ENCODE results near the gene KIAA1958.

- TF ChIP-seq CTCF (IDR thresholded peaks at IDR 0.05) (no peak), POLR2A (IDR thresholded peaks at IDR 0.05) (no peak)
Measured at GRCh38 chr9:112570671-112571167, 84.1 kb downstream of the KIAA1958 start.

Measured in esophagus squamous epithelium (tissue), 4 donors.